H9 (cell line): ENCODE measurements around the gene NCKAP5. TPM values are rescaled to one million over a fixed set of nuclear protein-coding genes. Genes with fewer than 3 reads are reported as not detected.

ENCODE experiments used
- DNase-seq: peaks from one replicate; pipeline ENCODE4 v3.0.0-alpha.2; 2017
- H2AFZ ChIP-seq: one replicate; pipeline ENCODE4 v1.6.1; 2013; ENCODE audit warnings: mild to moderate bottlenecking, low read length, control low read depth, moderate library complexity
- H2AK5ac ChIP-seq: 2 replicates; pipeline ENCODE4 v1.6.1; 2013; ENCODE audit warnings: low read length, control low read depth, mixed read lengths; ENCODE audit not compliant: insufficient read length
- H2BK120ac ChIP-seq: one replicate; pipeline ENCODE4 v1.6.1; 2013; ENCODE audit warnings: low read depth, mild to moderate bottlenecking, low read length, control low read depth, inconsistent platforms; ENCODE audit not compliant: poor library complexity, severe bottlenecking
- H2BK12ac ChIP-seq: 2 replicates; pipeline ENCODE4 v1.6.1; 2013; ENCODE audit warnings: low read length, control low read depth, mixed read lengths, low read depth; ENCODE audit not compliant: insufficient read length
- H2BK15ac ChIP-seq: 2 replicates; pipeline ENCODE4 v1.6.1; 2013; ENCODE audit warnings: low read depth, low read length, control low read depth
- H2BK20ac ChIP-seq: one replicate; pipeline ENCODE4 v1.6.1; 2013; ENCODE audit warnings: low read depth, mild to moderate bottlenecking, low read length, control low read depth, inconsistent platforms; ENCODE audit not compliant: poor library complexity, severe bottlenecking
- H2BK5ac ChIP-seq: 2 replicates; pipeline ENCODE4 v1.6.1; 2013; ENCODE audit warnings: low read length, control low read depth, mixed read lengths; ENCODE audit not compliant: insufficient read length
- H3K14ac ChIP-seq: 2 replicates; pipeline ENCODE4 v1.6.1; 2013; ENCODE audit warnings: low read length, control low read depth; ENCODE audit not compliant: insufficient read depth
- H3K18ac ChIP-seq: 2 replicates; pipeline ENCODE4 v1.6.1; 2013; ENCODE audit warnings: low read depth, mild to moderate bottlenecking, mixed read lengths, low read length, control low read depth; ENCODE audit not compliant: insufficient read length
- H3K23ac ChIP-seq: 2 replicates; pipeline ENCODE4 v1.6.1; 2013; ENCODE audit warnings: low read length, control low read depth, mixed read lengths, low read depth; ENCODE audit not compliant: insufficient read length
- H3K23me2 ChIP-seq: 2 replicates; pipeline ENCODE4 v1.6.1; 2013; ENCODE audit warnings: low read depth, mild to moderate bottlenecking, mixed read lengths, low read length, control low read depth; ENCODE audit not compliant: insufficient read length, poor library complexity, severe bottlenecking
- H3K27ac ChIP-seq: 2 replicates; pipeline ENCODE4 v1.5.1; 2013; ENCODE audit warnings: low read length, control low read depth, mixed read lengths, low read depth; ENCODE audit not compliant: insufficient read length
- H3K27me3 ChIP-seq: 2 replicates; pipeline ENCODE4 v1.6.1; 2013; ENCODE audit warnings: low read length, control low read depth, inconsistent platforms; ENCODE audit not compliant: insufficient read depth
- H3K4ac ChIP-seq: 2 replicates; pipeline ENCODE4 v1.6.1; 2013; ENCODE audit warnings: low read depth, mild to moderate bottlenecking, control low read depth, inconsistent platforms, low read length, moderate library complexity
- H3K4me1 ChIP-seq: 2 replicates; pipeline ENCODE4 v1.6.1; 2013; ENCODE audit warnings: low read length, control low read depth, inconsistent platforms; ENCODE audit not compliant: insufficient read depth
- H3K4me2 ChIP-seq: 2 replicates; pipeline ENCODE4 v1.6.1; 2013; ENCODE audit warnings: low read length, control low read depth, mixed read lengths; ENCODE audit not compliant: insufficient read length, insufficient read depth
- H3K56ac ChIP-seq: 2 replicates; pipeline ENCODE4 v1.6.1; 2013; ENCODE audit warnings: low read depth, mild to moderate bottlenecking, mixed read lengths, low read length, control low read depth; ENCODE audit not compliant: insufficient read length
- H3K79me1 ChIP-seq: 2 replicates; pipeline ENCODE4 v1.6.1; 2013; ENCODE audit warnings: low read depth, mild to moderate bottlenecking, moderate library complexity, low read length, control low read depth, inconsistent platforms; ENCODE audit not compliant: insufficient read depth, poor library complexity, severe bottlenecking
- H3K79me2 ChIP-seq: 2 replicates; pipeline ENCODE4 v1.6.1; 2013; ENCODE audit warnings: low read length, control low read depth, inconsistent platforms; ENCODE audit not compliant: insufficient read depth
- H3K9ac ChIP-seq: 2 replicates; pipeline ENCODE4 v1.6.1; 2013; ENCODE audit warnings: low read length, control low read depth, mixed read lengths; ENCODE audit not compliant: insufficient read length; ENCODE audit errors: extremely low read depth
- H3K9me3 ChIP-seq: one replicate; pipeline ENCODE4 v1.6.1; 2013; ENCODE audit warnings: low read depth, low read length, inconsistent platforms; ENCODE audit not compliant: control insufficient read depth
- H3T11ph ChIP-seq: one replicate; pipeline ENCODE4 v1.6.1; 2013; ENCODE audit warnings: mild to moderate bottlenecking, low read length, control low read depth, inconsistent platforms
- H4K20me1 ChIP-seq: one replicate; pipeline ENCODE4 v1.6.1; 2013; ENCODE audit not compliant: control insufficient read depth, insufficient read length, insufficient read depth
- H4K5ac ChIP-seq: 2 replicates; pipeline ENCODE4 v1.6.1; 2013; ENCODE audit warnings: low read depth, mild to moderate bottlenecking, mixed read lengths, low read length, control low read depth; ENCODE audit not compliant: insufficient read length
- H4K8ac ChIP-seq: replicated peaks from 2 replicates; pipeline ENCODE4 v1.6.1; 2013; ENCODE audit warnings: low read length, control low read depth, mixed read lengths, low read depth; ENCODE audit not compliant: insufficient read length
- H4K91ac ChIP-seq: 2 replicates; pipeline ENCODE4 v1.6.1; 2013; ENCODE audit warnings: low read depth, mild to moderate bottlenecking, moderate library complexity, mixed read lengths, low read length, control low read depth; ENCODE audit not compliant: insufficient read length
- H3K27ac Mint-ChIP-seq, 3 experiments: 2 replicates in 2 of 3; 3 replicates in 1 of 3; pipeline ENCODE4 v1.8.0; 2020 to 2021; ENCODE audit warnings: mixed read lengths in 3 of 3, mild to moderate bottlenecking in 1 of 3, moderate library complexity in 1 of 3
- H3K27me3 Mint-ChIP-seq: 2 replicates; pipeline ENCODE4 v1.8.0; 2021; ENCODE audit warnings: low read depth, mild to moderate bottlenecking, moderate library complexity, mixed read lengths
- H3K36me3 Mint-ChIP-seq, 3 experiments: 2 replicates in 2 of 3; 3 replicates in 1 of 3; pipeline ENCODE4 v1.8.0; 2020 to 2021; ENCODE audit warnings: low read depth in 3 of 3, mixed read lengths in 3 of 3; ENCODE audit not compliant: insufficient read depth in 1 of 3
- H3K4me1 Mint-ChIP-seq, 2 experiments: 2 replicates each; pipeline ENCODE4 v1.8.0; 2020; ENCODE audit warnings: mixed read lengths in 2 of 2
- H3K4me3 Mint-ChIP-seq, 2 experiments: 2 replicates in 1 of 2; 3 replicates in 1 of 2; pipeline ENCODE4 v1.8.0; 2020 to 2021; ENCODE audit warnings: mild to moderate bottlenecking in 2 of 2, mixed read lengths in 2 of 2, moderate library complexity in 1 of 2
- H3K9me3 Mint-ChIP-seq, 2 experiments: 2 replicates in 1 of 2; 3 replicates in 1 of 2; pipeline ENCODE4 v1.8.0; 2020; ENCODE audit warnings: mild to moderate bottlenecking in 2 of 2, mixed read lengths in 2 of 2, moderate library complexity in 1 of 2
- CTCF ChIP-seq: fragments of 200-600 bp; sonication (generic); conservative IDR thresholded peaks from 3 replicates; pipeline ENCODE4 v1.8.0; 2021; ENCODE audit warnings: antibody characterized with exemption, mild to moderate bottlenecking
- WGBS: extraction: QIAGEN DNeasy Blood & Tissue Kit; methylation state at CpG from one replicate; pipeline ENCODE4 v1.1.7; 2013; ENCODE audit warnings: missing lambda C conversion rate, low lambda C conversion rate, mixed read lengths; ENCODE audit not compliant: insufficient read length; ENCODE audit errors: extremely low coverage; 5-methylcytosine and 5-hydroxymethylcytosine counted together
- total RNA-seq: library from RNA; stranded (reverse); gene quantifications from 2 replicates; pipeline ENCODE4 v1.2.1, GENCODE V29; 2021

Gene NCKAP5
- total RNA-seq, 1 experiment from 2014 or later: 0.26 TPM

GRCh38 chr2:133315280-133315679 lies 253.0 kb downstream of the NCKAP5 start:
- Histone ChIP-seq H4K20me1 (no peaks in the 10 kb centered on the region), H2AK5ac (no peak overlapping the region), H3K27me3 (peaks cover 2% of the 10 kb centered on the region; the same call in 1 of the 2 replicates), H3K56ac (no peak overlapping the region), H3K18ac (no peak overlapping the region), H4K91ac (no peak overlapping the region), H3K79me1 (no peaks in the 10 kb centered on the region), H3K27ac (no peak overlapping the region), H2BK120ac (no peak overlapping the region), H2BK5ac (no peak overlapping the region), H2BK12ac (no peak overlapping the region), H3K4me1 (no peaks in the 10 kb centered on the region), H3K9ac (no peak overlapping the region), H3K79me2 (no peaks in the 10 kb centered on the region), H3K23ac (no peak overlapping the region), H3K4ac (no peak overlapping the region), H4K8ac (no peak overlapping the region), H3K14ac (no peak overlapping the region), H2AFZ (no peak overlapping the region), H3T11ph (no peak overlapping the region), H2BK20ac (no peak overlapping the region), H3K9me3 (no peaks in the 10 kb centered on the region), H3K23me2 (no peaks in the 10 kb centered on the region), H2BK15ac (no peak overlapping the region), H3K4me2 (no peak overlapping the region), H4K5ac (no peak overlapping the region)
- H3K36me3 Mint-ChIP-seq: peaks cover 0 to 10% (median 5%) of the 10 kb centered on the region in 3 experiments; a peak in 4 of 7 replicates
- 100% methylated on average over 1 of the region's 6 CpGs for WGBS
- peaks cover 0 to 8% of the 10 kb centered on the region in 2 experiments; a peak in 2 of 4 replicates for H3K4me1 Mint-ChIP-seq
- 0 out of 7 replicates have a peak overlapping the region, but pooled peaks of 1 of the 3 experiments have one; percentile 44 for H3K27ac Mint-ChIP-seq
- no peak overlapping the region for H3K4me3 Mint-ChIP-seq
- DNase-seq: no peak
- H3K27me3 Mint-ChIP-seq: no peaks in the 10 kb centered on the region
- H3K9me3 Mint-ChIP-seq: peaks cover 0 to 6% of the 10 kb centered on the region in 2 experiments; a peak in 2 of 5 replicates
- TF ChIP-seq CTCF: no peak
